HG02798 (cell line): Measurements from ENCODE around the gene RBM20.

Experiments
- ATAC-seq: cut with Tn5 transposase; IDR thresholded peaks from one replicate; pipeline ENCODE4 v1.9.1; 2021; ENCODE audit warnings: mild to moderate bottlenecking; ENCODE audit not compliant: unreplicated experiment, poor library complexity

Gene RBM20

DNA sequence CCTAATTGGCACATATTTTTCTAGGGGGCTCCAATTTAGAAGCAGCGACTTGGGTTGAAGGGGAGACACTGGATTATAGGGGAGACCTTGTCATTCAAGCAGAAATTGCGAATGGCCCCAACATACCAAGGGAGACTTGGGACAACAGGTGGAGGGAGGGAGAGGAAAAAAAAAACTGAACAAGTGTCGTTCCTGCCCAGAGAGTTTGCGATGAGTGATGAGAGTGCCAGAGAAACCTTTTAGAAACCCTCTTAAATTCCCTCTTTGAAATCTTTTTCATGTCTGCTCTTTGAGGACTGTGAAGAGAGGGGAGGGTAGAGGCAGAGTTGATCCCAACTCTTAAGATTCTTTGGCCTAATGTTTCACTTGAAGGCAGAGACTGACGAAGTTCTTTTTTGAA is 24.3 kb downstream of the RBM20 start:
- no peak for ATAC-seq

DNA sequence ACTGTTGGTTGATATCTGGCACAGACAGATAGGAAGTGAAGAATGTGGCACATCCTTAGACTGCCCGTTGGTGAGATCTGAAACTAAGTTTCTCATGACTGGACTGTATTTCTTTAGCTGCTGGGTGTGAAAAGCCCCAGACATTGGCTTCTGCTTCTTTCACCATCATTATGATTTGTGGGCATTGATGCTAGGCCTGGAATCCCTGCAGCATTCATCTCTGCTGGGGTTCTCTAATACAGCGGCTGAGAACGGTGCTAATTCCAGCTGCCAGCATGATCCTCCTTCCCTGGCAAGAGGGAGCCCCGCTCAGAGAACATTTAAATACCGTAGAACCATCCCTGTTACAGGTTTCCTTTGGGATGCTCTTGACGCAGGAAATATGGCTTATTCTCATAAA is 26.2 kb downstream of the RBM20 start:
- no peak for ATAC-seq

DNA sequence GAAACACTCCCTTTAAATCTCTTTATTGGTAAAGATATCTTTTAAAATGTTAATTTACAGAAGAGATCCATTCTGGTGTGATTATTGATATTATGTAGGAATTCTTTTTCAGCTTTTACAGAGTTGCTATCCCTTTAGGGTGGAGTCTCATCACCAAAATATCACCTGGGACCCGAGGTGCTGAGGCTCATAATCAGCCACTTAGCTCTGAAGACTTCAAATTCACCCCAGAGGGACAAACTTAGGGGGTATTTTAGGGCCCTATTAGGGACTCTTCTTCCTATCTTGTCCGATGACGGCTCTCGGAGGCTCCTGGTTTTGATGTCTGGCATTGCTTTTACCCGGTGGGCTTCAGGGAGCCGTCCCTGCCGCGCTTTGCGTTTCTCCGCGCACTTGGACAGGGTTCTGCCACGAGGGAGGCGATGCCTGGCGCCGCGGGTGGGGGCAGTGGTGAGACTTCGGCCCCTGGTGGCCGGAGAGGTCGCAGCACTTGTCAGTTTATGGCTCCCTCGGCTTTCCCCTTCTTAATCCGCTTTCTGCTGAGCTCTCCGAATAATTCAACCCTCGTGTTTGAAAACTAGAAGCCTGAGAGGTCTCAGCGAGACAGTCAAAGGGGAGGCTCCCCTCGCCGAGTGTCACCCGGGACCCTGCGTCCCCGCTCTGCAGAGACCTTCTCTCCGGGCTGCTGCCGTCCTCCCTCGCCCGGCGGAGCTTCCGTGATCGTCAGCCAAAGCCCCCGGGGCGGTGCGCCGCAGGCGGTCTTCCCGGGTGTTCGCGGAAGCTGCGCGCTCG is 27.8 kb downstream of the RBM20 start:
- peak; percentile 99 for ATAC-seq

DNA sequence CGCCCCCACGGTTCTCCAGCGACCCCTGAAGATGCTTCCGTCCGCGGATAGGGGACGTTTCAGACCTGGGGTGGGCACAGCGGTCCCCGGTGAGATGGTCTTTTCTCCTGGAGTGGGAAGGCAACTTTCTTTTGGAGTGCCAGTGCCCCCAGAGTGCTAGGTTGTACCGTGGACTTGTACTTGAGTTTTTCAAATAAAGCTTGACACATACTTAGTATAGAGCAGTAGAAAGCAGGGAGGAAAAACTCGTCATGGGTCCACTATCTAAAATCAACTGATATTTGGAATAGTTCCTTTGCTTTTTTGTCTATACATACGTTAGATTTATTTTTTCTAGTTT is 28.4 kb downstream of the RBM20 start:
- ATAC-seq, result peak; percentile 26

DNA sequence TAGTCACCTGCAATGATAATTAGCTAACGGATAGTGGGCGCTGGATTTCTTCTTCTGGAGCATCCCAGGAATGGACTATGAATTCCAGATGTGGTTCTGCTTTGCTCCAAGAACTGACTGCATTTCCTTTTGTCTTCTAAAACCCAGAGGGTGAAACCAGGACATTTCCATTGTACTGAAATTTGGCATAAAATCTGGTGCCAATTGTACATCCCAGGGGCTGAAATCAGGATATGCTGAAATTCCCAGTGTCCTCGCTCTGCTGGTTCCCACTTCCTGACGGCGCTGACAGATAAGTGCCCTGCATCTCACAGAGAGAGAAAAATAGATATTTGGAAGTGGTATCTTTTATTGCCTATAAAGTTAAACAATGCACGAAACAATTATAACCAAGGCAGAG is 31.9 kb downstream of the RBM20 start:
- ATAC-seq, result no peak

DNA sequence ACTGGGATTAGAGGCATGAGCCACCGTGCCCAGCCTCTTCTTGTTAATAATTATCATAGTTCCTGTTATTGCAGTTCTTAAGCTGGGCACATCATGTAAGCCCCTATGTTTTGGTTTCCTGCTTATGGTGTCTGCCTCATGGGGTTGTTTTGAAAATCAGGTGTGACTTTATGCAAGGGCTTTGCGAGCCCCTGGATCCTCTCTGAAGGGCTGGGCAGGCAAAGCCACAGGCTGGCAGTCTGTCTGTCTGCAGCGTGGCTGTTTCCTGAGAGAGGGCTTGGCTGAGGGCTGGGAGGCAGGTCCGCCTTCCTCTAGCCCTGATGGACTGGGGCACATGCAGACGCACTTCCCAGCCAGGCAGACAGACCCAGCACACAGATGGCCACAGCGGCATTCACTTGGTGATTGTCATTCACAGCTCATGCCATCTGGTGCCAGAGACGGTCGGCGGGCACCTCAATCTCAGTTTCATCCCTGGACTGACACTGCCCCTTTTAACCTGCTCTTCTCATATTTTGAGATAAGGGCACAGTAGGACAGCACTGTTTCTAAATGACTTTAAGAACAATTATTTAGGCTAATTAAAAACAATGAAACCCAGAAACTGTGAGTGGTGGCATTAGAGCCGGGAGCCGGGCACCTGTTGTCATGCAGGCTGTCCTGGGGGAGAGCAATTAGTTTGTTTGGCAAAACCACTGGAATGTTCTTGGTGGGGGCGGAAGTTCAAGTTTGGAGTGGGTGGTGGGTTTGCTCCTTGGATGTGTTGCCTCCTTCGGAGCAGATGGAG is 35.5 kb downstream of the RBM20 start:
- ATAC-seq, result no peak

DNA sequence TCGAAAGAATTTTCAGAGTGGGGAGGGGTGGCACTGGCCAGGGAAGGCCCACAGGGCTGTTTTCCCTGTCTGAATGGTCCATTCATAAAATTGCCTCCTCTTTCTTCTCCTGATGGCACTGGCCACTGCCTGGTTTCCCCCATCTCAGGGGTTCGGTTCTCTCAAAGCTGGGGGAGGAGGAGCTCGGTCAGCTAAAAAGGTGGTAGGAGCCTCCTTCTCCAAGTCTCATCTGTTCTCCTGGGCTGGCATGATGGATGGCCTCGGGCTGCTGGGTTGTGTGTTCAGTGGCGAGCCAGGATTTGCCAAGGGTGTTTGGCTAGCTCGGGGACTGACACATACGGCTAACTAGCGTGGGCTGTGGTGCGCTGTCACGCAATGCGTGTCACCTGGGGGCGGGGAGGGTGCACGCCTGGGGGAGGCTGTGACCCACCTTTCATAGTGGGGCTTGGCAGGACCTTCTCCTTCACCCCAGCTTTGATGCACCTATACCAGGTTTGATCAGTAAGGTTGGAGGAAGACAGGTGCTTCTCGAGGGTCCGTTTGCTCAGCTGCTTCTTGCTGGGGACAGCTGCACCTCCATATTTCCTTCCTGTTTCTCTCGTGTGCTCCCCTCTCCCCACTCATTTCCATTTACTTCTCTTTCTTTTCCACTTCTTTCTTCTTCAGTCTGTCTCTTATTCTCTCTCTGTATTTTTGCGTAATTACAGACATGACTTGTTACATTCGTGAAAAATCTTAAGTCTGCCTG is 36.3 kb downstream of the RBM20 start:
- no peak for ATAC-seq

DNA sequence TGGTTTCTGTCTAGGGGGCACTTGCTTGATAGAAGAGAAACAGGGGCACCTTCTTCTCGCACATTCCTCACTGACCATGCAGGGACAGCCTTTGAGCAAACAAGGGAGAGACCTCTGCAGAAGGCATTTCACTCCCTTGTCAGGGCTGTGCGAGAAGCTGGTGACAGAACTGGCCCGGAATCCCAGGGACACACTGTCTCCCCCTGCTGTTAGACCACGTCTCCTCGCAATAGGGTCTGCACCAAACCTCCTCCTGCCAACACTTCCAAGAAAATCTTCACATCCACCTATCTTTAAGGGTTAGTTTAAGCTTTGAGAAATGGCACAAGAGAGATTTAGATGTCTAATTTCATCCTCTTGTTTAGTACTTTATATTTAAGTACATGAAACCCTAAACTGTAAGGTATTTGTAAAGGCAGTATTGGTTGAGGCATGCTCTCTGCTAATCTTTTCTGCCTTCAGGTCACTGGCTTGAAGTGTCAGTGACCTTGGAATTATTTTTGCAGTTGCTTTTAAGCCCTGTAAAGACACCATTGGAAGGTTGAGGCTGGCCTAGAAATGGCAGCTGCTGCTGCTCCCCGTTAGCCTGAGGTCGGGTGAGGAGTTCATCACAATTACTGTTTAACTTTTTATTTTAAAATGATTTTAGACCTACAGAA is 37.0 kb downstream of the RBM20 start:
- peak; percentile 35 for ATAC-seq

DNA sequence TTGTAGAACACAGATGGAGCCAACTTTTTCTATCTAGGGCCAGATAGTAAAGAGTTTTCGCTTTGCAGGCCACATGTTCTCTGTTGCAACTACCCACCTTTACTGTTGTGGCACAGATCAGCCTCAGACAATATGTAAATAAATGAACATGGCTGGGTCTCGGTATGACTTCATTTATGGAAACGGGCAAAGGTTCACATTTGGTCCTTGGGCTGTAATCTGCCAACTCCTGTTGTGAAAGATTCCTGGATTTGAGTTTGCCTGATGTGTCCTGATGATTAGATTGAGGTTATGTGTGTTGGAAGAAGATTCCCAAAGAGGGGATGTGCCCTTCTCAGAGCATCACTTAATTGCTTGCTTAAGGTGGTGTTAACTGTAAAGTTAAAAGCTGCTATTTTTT is 38.2 kb downstream of the RBM20 start:
- ATAC-seq, result no peak

DNA sequence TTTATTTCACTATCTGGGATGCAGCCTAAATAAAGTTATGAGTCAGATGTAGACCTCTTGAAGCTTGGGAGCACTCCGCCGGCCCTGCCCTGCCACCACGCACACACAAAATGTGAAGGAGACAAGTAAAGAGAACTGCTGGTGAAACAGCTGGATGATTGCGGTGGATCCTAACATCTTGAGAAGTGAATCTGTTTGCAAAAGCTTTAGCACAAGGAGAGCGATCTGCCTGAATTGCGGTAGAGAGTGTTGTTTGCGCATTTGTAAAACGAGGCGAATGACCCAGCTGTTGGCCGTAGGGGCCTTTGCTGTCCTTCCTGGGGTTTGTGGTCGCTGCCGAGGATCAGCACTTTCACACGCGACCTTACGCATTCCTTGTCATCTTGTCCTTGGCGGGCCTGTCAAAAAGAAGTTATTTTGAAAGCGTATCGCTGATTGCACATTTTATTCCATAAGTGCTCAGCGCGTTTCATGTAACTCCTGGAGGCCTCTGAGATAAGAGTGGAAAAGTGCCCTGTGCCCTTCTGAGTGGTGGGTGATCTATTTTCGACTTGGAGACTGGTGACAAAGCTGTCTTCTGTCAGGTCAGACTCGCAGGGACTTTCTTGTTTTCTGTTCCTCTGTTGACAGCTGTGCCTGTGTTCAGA is 40.8 kb downstream of the RBM20 start:
- ATAC-seq, result no peak

DNA sequence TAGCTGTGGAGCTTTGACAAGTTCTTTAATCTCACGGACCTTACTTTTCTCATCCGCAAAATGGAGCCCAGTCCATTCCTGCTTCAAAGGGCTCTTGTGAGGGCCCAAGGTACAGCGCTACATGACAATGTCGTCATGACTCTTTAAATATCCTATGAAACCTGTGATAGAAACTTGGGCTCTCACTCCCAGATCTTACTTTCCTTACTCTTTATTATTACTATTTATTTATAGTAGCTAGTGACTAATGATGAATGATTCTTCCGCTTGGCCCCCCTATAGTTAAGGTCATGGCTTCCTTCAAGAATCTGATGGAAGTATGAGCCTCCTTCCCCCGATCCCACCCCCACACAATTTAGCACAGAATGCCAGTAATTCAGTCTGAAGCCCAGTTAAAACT is 41.9 kb downstream of the RBM20 start:
- ATAC-seq, result no peak

DNA sequence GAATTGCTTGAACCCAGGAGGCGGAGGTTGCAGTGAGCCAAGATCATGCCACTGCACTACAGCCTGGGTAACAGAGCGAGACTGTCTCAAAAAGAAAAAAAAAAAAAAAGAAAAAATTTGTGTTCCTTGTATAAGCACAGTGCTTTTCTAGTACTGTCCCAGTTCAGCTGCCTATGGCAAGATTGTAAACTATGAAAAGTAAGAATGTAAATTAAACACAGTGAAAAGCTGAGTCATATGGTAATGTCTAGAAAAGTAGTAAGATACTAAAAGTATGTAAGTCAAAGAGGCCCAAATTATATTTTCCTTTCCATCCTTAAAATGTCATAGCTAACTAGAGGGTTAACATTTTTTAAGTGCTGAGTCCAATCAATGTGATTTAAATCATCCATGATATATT is 42.8 kb downstream of the RBM20 start:
- no peak for ATAC-seq

DNA sequence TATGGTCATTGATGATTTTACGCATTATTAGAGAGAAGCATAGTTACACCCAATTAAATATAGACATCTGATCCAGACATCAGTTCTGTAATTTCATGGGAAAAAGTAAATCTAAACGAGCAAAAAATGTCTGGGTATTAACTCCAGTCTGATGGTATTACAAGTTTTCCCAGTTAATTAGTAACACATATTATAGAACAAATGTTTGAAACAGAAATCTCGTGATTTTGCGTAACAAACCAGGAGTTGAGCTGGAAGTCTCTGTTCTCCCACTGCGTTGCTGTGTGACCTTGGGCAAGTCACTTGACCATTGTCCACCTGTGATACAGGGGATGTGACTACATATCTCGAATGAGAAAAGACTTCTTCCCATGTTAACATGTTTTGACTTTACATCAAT is 43.3 kb downstream of the RBM20 start:
- no peak for ATAC-seq

DNA sequence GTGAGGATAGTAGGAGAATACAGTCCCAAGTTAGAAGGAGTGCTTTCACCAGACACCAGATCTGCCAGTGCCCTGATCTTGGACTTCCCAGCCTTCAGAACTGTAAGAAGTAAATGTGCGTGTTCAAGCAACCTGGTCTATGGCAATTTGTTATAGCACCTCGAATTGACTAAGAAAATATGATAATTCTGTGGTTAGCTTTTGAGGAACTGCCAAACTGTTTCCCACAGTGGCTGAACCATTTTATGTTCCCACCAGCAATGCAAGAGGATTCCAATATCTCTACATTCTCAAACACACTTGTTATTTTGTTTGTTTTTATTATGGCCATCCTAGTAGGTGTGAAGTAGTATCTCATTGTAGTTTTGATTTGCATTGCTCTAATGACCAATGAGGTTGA is 47.0 kb downstream of the RBM20 start:
- ATAC-seq, result no peak

DNA sequence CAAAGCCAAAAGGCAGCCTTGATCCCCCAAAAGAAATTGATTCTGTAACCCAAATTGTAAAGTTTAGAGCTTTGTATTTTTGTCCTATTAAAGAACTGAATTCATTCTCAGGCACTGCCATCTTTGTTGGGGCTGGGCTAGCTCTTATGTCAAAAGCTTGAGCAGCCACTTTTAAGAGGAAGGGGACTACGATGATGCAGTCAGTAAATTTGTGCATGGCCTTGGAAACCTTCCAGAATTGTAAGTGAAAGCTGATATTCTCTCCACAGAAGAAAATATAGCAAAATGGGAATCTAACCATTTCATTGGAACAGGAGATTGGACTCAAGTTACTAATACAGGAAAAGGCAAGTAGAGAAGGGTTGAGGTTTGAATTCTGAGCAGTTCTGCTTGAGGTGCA is 50.1 kb downstream of the RBM20 start:
- ATAC-seq, result no peak

DNA sequence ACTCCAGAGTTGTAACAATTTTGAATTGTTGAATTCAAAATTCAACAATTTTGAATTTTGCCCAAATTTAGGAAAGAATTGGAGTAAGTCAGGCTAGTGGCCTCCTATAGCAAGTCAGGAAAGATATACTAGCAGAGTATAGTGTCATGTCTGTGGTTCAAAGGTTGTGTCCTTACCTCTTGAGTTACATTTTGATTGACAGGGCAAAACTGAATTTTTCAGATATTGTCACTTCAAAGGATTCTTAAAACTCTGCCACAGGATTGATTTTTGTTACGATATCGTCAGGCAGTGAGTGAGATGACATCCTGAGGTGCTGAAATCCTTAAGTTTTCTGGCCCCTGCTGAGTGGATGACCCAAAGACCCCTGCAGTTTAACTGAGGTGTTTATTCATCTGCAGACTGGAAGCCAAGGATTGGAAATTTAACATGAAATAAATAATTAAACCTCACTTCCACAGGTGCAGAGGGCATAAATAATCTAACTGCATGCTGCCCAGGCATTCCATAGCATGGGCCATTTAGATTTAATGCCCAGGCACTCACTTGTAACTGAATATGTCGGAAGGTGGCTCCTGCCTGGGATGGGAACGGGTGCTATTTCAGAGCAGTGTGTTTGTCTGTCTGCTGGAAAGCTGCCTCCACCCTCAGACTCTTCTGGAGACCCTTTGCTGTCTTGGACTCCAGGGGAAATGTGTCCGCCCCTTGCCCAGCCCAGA is 50.8 kb downstream of the RBM20 start:
- no peak for ATAC-seq

DNA sequence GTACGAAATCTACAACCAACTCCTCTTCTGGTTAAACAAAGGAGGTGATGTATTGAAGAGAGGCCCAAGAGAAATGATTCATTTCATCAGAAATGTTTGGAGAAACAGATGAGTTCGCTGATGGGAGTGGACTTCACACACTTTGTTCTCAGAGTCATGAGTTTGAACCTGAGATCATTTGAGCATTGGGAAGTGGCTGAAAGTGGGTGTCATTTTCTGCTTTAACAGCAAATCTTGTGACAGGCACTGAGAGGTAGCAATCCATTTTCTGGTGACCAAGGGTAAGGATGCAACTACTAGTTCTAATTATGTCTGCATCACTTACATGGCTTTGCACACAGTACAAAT is 51.4 kb downstream of the RBM20 start:
- ATAC-seq, result no peak

DNA sequence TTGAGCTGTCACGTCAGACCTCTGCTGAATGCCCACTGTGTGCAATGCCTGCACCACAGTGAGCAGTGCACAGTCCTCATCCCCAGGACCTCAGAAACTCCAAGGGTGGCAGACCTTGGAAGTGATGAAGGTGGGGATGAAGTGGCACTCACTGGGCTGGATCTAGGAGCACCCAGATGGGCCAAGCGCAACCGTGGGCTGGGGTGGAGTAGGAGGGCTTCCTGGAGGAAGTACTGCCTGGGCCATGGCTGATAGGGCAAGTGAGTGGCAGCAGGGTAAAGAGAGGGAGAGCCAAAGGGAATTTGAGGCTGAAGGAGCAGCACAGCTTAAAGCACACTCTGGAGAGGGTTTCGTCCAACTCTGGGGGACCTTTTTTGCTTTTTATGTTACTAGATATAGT is 52.3 kb downstream of the RBM20 start:
- ATAC-seq, result no peak

DNA sequence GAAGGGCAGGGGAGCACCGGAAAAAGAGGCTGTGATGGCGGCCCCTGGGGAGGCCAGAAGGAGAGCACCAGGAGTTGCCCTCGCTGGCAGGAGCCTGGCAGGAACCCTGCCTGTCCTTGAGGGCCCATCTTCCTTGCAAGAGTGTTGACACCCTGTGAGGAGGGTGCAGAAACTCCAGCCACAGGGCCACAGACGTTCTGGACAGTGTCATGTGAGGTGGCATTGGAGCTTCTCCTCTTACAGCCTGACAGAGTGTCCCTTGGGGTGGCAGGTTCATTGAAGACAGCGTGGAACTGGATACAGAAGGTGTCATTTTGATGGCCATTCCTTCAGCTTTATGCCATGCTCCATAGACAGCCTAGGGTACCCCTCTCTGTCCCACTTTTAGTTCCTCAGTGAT is 54.2 kb downstream of the RBM20 start:
- no peak for ATAC-seq

DNA sequence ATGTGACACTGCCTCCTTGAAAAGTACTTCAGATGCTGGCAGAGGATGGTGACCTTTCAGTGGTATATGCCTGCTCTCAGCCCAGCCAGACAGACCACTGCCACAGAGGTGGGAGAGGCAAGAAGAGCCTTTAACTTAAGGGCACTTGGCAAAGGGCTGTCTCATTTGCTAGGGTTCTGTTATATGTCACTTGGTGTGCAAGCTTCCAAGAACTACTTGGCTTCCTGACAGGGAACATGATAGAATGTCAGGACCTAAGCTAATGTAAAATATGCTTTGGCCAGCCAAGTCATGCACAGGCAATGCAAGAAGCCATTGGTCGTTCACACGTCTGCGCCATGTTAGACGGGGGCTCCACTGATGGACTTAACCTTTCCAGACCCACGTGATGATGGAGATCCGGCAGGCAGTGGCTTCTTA is 54.7 kb downstream of the RBM20 start:
- ATAC-seq, result no peak
